Vagina (tissue), 2 donors: ENCODE results near the gene OR6X1.

Experiments used
- CTCF ChIP-seq, 3 experiments: fragments of 450-650 bp in 2 of 3; fragments of 200-600 bp in 1 of 3; sonication (generic) in 1 of 3; IDR thresholded peaks; one replicate each; pipeline ENCODE4 v1.5.1; 2017 to 2019; ENCODE audit warnings: antibody characterized with exemption in 3 of 3, mild to moderate bottlenecking in 2 of 3, moderate library complexity in 2 of 3
- POLR2A ChIP-seq, 2 donors: fragments of 450-650 bp; IDR thresholded peaks; one replicate each; pipeline ENCODE4 v1.6.1; 2017; ENCODE audit warnings: antibody characterized with exemption in 2 of 2, mild to moderate bottlenecking in 2 of 2, moderate library complexity in 2 of 2

- TF ChIP-seq CTCF (IDR thresholded peaks at IDR 0.05), result no peak
- no peak for TF ChIP-seq POLR2A (IDR thresholded peaks at IDR 0.05)
Observed at GRCh38 chr11:123799438-123799837, 45.1 kb upstream of the OR6X1 start.
